Aorta (tissue), 5 donors: ENCODE data around the gene ZNF385B. TPM values are rescaled to one million over a fixed set of nuclear protein-coding genes. Genes with fewer than 3 reads are reported as not detected.

ENCODE experiments used
- ATAC-seq: fragments of 200-7000 bp; cut with Tn5 transposase; one replicate; pipeline ENCODE4 v1.9.1; 2022; ENCODE audit warnings: moderate library complexity; ENCODE audit not compliant: low FRiP score
- DNase-seq, 2 donors: peaks; one replicate each; pipeline ENCODE4 v3.0.0-alpha.2; 2020
- H3K27ac ChIP-seq, 2 donors: one replicate each; pipeline ENCODE4 v1.5.1; 2013; ENCODE audit warnings: low read length in 2 of 2, mild to moderate bottlenecking in 2 of 2, moderate library complexity in 2 of 2, control low read depth in 1 of 2, inconsistent platforms in 1 of 2, low read depth in 1 of 2
- H3K27me3 ChIP-seq, 2 donors: one replicate each; pipeline ENCODE4 v1.6.1; 2013; ENCODE audit warnings: control low read depth in 1 of 2, low read length in 1 of 2, mild to moderate bottlenecking in 1 of 2, moderate library complexity in 1 of 2; ENCODE audit not compliant: insufficient read depth in 2 of 2, control insufficient read depth in 1 of 2
- H3K36me3 ChIP-seq, 2 donors: one replicate each; pipeline ENCODE4 v1.6.1; 2013; ENCODE audit warnings: control low read depth in 1 of 2, low read length in 1 of 2, mild to moderate bottlenecking in 1 of 2; ENCODE audit not compliant: insufficient read depth in 2 of 2, control insufficient read depth in 1 of 2
- H3K4me1 ChIP-seq, 2 donors: one replicate each; pipeline ENCODE4 v1.6.1; 2013; ENCODE audit warnings: low read length in 2 of 2, control low read depth in 1 of 2, mild to moderate bottlenecking in 1 of 2, moderate library complexity in 1 of 2; ENCODE audit not compliant: insufficient read depth in 2 of 2, control insufficient read depth in 1 of 2
- H3K4me3 ChIP-seq, 2 donors: one replicate each; pipeline ENCODE4 v1.5.1; 2013; ENCODE audit warnings: low read length in 2 of 2, control low read depth in 1 of 2, mild to moderate bottlenecking in 1 of 2
- H3K9me3 ChIP-seq: one replicate; pipeline ENCODE4 v1.6.1; 2013; ENCODE audit warnings: mild to moderate bottlenecking, low read length; ENCODE audit not compliant: control insufficient read depth
- WGBS, 2 donors: extraction: QIAGEN DNeasy Blood & Tissue Kit; methylation state at CpG; one replicate each; pipeline ENCODE4 v1.1.7; 2013; 5-methylcytosine and 5-hydroxymethylcytosine counted together
- intact Hi-C, 2 donors: fragments of 100-400 bp; cut with DNase I; formaldehyde crosslinking; loops; one replicate each; pipeline versions ENCODE4 v1.14.2 to v1.15.0; 2022
- polyA plus RNA-seq, 2 donors: library from polyadenylated mRNA; stranded (reverse); fragments of 200-250 nt; gene quantifications; one replicate each; pipeline ENCODE4 v1.2.3, GENCODE V29; 2013
- total RNA-seq, 2 donors: library from RNA; stranded (reverse); fragmentation: NEBNext Ultra II Directional; extraction: Animal tissue kit (Norgen Biotek cat#: 25700); gene quantifications; one replicate each; pipeline ENCODE4 v1.2.1, GENCODE V29; 2021
- donor health status: healthy with polysubstance abuse.
- donor health status: Bipolar disorder and iron deficiency.
- donor health status: DM: no; HTN: no; CAD: no.
- donor health status: DM: no; HTN: no; CAD: no.
- donor health status: DM: yes; HTN: yes; CAD: no.

ZNF385B gene
- total and polyA plus RNA-seq, 4 donors = 3.3 to 4.6 (median 4.0) TPM; not detected in 1

DNA sequence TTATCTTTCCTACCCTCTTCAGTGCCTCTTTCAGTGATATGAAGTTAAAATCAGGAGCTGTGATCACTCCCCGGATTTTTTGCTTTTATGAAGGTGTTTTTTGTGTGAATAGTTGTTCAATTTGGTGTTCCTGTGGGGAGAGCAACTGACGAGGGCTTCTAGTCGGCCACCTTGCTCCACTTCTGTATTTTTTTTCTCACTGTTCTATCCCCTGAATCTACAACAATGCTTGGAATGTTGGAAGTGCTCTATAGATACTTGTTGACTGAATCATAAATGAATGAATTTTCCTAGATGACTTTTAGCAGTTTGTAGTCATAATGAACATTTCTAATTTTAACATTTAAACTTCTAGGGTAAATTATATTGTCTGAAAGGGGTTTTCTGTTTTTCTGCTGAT, 247.3 kb downstream of the ZNF385B start:
- Histone ChIP-seq H3K36me3 (no peaks in the 10 kb centered on the region), H3K27ac (no peak overlapping the region), H3K9me3 (no peaks in the 10 kb centered on the region), H3K4me1 (peaks cover 0 to 1% of the 10 kb centered on the region in 2 donors), H3K27me3 (no peaks in the 10 kb centered on the region), H3K4me3 (no peak overlapping the region)
- ATAC-seq (no peak), DNase-seq (no peak)
- intact Hi-C loops = no loop called here
- 57 to 75% methylated on average over 3 of the region's 3 CpGs for WGBS, 2 donors

- no peaks in the 10 kb centered on the region for H3K27me3 ChIP-seq
- intact Hi-C loops = no loop called here
Measured at GRCh38 chr2:179613701-179614100, 247.7 kb downstream of the ZNF385B start.

DNA sequence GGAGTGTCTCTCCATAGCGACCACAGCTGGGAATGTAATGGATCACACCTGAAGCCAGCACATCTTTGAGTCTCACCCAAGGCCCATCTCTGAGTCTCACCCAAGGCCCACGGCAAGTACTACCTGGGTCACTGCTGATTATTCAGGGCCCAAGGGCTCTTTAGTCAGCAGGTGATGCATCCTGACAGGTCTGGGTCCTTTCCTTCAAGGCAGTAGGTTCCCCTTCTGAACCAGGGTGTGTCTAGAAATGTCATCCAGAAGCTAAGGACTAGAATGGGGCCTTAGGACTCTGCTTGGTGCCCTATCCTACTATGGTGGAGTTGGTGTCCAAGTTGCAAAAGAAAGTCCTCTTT, 248.1 kb downstream of the ZNF385B start:
- Histone ChIP-seq H3K27me3 (no peaks in the 10 kb centered on the region), H3K9me3 (no peaks in the 10 kb centered on the region), H3K27ac (no peak overlapping the region), H3K36me3 (no peaks in the 10 kb centered on the region), H3K4me3 (no peak overlapping the region), H3K4me1 (peaks cover 0 to 1% of the 10 kb centered on the region in 2 donors)
- ATAC-seq (no peak), DNase-seq (no peak)
- WGBS, 2 donors = 96 to 97% methylated on average over 2 of the region's 2 CpGs
- intact Hi-C loops = no loop called here

More at GRCh38 chr2:179613701-179614100, 247.7 kb downstream of the ZNF385B start:
- 64 to 65% methylated on average over 4 of the region's 4 CpGs for WGBS, 2 donors
- H3K36me3 ChIP-seq = no peaks in the 10 kb centered on the region
- peaks cover 0 to 1% of the 10 kb centered on the region in 2 donors for H3K4me1 ChIP-seq
- no peaks in the 10 kb centered on the region for H3K9me3 ChIP-seq
- H3K27ac ChIP-seq = no peak overlapping the region
- no peak overlapping the region for H3K4me3 ChIP-seq
- ATAC-seq (peak; percentile 39), DNase-seq (no peak)

DNA sequence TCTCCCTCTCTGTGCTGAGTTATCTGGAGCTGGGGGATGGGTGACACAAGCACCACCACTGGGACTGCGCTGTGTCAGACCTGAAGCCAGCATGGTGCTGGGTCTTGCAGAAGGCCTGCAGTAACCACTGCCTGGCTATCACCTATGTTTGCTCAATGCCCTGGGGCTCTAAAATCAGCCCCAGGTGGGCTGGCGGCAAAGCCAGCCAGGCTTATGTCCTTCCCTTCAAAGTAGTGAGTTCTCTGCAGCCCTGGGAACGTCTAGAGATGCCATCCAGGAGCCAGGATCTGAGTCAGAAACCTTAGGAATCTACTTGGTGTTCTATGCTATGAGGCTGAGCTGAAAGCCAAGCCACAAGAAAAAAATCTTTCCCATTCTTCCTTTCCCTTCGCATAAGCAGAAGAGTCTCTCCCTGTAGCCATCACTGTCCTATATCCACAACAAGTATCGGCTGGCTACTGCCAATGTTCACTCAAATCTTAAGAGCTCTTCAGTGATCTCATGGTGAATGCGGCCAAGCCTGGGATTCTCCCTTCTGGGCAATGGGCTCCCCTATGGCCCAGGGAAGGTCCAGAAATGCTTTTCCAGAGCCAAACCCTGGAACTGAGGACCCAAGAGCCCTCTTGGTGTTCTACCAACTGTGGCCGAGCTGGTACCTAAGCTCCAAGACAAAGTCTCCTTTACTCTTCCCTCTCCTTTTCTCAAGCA, 248.7 kb downstream of the ZNF385B start:
- peak; percentile 61 for ATAC-seq

GRCh38 chr2:179612108-179612507, 249.3 kb downstream of the ZNF385B start:
- H3K27ac ChIP-seq = no peak overlapping the region
- intact Hi-C loops = no loop called here

More for the DNA sequence above, 248.7 kb downstream of the ZNF385B start:
- 73 to 78% methylated on average over 7 of the region's 7 CpGs for WGBS, 2 donors
- Histone ChIP-seq H3K27me3 (no peaks in the 10 kb centered on the region), H3K27ac (no peak overlapping the region), H3K4me1 (peaks cover 0 to under 1% of the 10 kb centered on the region in 2 donors), H3K4me3 (no peak overlapping the region), H3K36me3 (no peaks in the 10 kb centered on the region), H3K9me3 (no peaks in the 10 kb centered on the region)
- no peak for DNase-seq
- intact Hi-C loops = no loop called here

DNA sequence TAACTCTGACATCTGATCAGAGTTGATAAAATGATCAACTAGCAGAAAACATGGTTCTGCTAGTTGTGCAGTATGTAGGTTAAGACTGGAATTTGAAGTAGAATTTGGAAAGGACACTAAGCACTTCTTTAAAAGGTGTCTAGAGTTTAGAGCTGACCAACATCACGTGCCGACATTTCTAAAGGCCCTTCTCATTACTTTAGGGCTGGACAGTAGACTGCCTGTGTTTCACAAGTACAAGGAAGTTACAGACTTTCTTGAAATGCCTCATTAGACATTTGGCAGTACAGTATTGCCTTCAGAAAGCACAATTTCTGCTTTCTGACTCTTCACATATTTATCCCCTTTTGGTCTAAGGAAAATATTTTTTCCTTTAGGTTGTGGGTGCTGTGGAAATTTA, 255.3 kb downstream of the ZNF385B start:
- intact Hi-C loops = no loop called here
- Histone ChIP-seq H3K4me1 (no peaks in the 10 kb centered on the region), H3K36me3 (no peaks in the 10 kb centered on the region), H3K9me3 (no peaks in the 10 kb centered on the region), H3K4me3 (no peak overlapping the region), H3K27ac (no peak overlapping the region), H3K27me3 (no peaks in the 10 kb centered on the region)
- ATAC-seq = no peak
- DNase-seq = no peak
- 69 to 79% methylated on average over 2 of the region's 2 CpGs for WGBS, 2 donors

More at GRCh38 chr2:179612108-179612507, 249.3 kb downstream of the ZNF385B start:
- Histone ChIP-seq H3K36me3 (no peaks in the 10 kb centered on the region), H3K4me1 (no peaks in the 10 kb centered on the region), H3K27me3 (no peaks in the 10 kb centered on the region), H3K9me3 (no peaks in the 10 kb centered on the region), H3K4me3 (no peak overlapping the region)
- 0 to 1% methylated on average over 1 of the region's 1 CpG for WGBS, 2 donors
- ATAC-seq (no peak), DNase-seq (no peak)

DNA sequence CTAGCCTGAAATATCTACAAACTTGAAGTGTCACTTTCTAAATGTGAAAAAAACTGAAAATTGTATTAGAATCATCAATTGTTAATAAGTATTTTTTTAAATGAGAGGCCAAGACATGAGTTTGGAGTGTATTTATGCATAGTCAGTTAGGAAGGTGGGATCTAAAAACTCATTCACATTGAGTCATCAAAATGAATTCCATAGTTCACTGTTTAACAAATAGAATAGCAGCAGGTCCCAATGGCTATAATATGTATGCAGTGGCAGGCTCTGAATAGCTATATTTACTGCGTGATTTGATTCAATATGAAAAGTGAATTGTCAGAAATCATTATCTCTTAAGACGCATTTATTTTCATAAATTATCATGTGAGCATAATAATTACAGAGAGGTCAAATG, 256.1 kb downstream of the ZNF385B start:
- H3K4me1 ChIP-seq = no peaks in the 10 kb centered on the region
- H3K27me3 ChIP-seq = no peaks in the 10 kb centered on the region
- H3K27ac ChIP-seq = no peak overlapping the region
- intact Hi-C loops = no loop called here
- H3K4me3 ChIP-seq = no peak overlapping the region
- DNase-seq (no peak), ATAC-seq (no peak)
- H3K36me3 ChIP-seq = no peaks in the 10 kb centered on the region
- WGBS, 2 donors = 84 to 85% methylated on average over 2 of the region's 2 CpGs
- no peaks in the 10 kb centered on the region for H3K9me3 ChIP-seq

- H3K27ac ChIP-seq = no peak overlapping the region
- H3K36me3 ChIP-seq = no peaks in the 10 kb centered on the region
- DNase-seq (no peak), ATAC-seq (no peak)
- no peaks in the 10 kb centered on the region for H3K4me1 ChIP-seq
- H3K4me3 ChIP-seq = no peak overlapping the region
- intact Hi-C loops = no loop called here
- H3K27me3 ChIP-seq = no peaks in the 10 kb centered on the region
- H3K9me3 ChIP-seq = no peaks in the 10 kb centered on the region
Measured at GRCh38 chr2:179604598-179604997, 256.8 kb downstream of the ZNF385B start.

- H3K4me3 ChIP-seq = no peak overlapping the region
- WGBS, 2 donors = 90 to 92% methylated on average over 4 of the region's 4 CpGs
- H3K27me3 ChIP-seq = no peaks in the 10 kb centered on the region
- H3K4me1 ChIP-seq = no peaks in the 10 kb centered on the region
- no peak for ATAC-seq
- intact Hi-C loops = no loop called here
- H3K36me3 ChIP-seq = no peaks in the 10 kb centered on the region
- no peak for DNase-seq
- no peak overlapping the region for H3K27ac ChIP-seq
- H3K9me3 ChIP-seq = no peaks in the 10 kb centered on the region
Measured at GRCh38 chr2:179602452-179602851, 259.0 kb downstream of the ZNF385B start.
